ENCODE measurements around the gene CRYBA2.

DNA sequence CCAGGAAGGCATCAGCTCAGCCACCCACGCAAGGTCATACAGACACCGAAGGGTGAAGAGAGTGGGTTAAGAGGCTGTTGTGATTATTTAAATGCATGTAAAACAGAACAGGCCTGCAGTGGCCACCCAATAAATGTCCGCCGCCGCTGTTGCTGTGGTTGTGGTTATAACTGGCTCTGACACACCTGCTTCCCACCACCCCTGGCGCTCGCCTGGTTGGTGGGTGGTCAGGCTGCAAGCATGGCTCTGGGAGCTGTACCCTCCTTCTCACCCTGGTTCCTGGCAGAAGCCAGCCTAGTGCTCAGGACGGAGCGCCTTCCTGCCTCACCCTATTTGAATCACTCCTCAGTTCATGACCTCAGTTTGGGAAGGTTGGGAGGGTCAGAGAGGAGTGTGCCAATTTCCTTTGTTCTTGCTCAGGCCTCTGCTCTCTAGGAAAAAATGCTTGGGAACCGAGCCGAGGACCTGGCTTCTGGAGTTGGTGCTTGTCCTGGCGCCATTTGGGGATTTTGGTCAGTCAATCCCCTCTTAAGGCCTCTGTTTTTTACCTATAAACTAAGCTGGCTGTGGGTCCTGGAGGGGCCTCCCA is 5.3 kb upstream of the CRYBA2 start:
- TF ChIP-seq, protein P1, sequence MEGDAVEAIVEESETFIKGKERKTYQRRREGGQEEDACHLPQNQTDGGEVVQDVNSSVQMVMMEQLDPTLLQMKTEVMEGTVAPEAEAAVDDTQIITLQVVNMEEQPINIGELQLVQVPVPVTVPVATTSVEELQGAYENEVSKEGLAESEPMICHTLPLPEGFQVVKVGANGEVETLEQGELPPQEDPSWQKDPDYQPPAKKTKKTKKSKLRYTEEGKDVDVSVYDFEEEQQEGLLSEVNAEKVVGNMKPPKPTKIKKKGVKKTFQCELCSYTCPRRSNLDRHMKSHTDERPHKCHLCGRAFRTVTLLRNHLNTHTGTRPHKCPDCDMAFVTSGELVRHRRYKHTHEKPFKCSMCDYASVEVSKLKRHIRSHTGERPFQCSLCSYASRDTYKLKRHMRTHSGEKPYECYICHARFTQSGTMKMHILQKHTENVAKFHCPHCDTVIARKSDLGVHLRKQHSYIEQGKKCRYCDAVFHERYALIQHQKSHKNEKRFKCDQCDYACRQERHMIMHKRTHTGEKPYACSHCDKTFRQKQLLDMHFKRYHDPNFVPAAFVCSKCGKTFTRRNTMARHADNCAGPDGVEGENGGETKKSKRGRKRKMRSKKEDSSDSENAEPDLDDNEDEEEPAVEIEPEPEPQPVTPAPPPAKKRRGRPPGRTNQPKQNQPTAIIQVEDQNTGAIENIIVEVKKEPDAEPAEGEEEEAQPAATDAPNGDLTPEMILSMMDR (conservative IDR thresholded peaks at IDR 0.05; ENCODE audit: low read length): no peak
- no peak for TF ChIP-seq EZH2phosphoT487 (IDR thresholded peaks at IDR 0.05; ENCODE audit: borderline replicate concordance, low read depth, low read length)
